Measurements from ENCODE around the gene IGSF9B.

IGSF9B gene

DNA sequence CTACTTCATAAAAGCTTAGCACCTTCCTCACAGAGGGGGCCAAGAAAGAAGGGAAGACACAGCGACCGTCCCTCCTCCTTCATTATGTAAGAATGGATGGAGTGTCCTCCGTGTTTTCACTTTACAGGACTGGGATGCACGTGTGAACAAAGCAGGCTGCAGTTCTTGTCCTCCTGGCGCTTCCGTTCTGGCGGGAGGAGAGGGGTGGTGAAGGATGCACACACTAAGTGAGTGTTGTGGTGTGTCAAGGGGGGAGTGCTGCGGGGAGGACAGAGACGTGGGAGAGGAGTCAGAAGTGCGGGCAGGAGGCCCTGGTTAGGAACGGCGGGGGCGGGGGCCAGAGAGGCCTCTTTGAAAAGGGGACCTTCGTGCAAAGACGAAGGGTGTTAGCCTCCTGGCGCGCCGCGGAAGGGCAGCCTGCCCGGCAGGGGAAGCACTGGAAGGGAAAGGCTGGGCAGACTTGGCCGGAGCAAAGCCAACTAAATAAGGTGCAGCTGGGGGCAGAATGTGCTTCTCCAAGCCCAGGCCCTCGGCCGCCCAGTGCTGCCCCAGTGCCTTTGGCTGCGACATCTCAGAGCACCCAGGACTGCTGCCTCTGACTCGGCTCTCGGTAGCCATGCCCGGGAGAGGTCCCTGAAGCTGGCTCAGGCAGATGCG, 27.0 kb upstream of the IGSF9B start:
- Histone ChIP-seq H3K36me3 (ENCODE audit: control insufficient read depth in 2 of 2, insufficient read depth in 2 of 2, low read length in 2 of 2) (no peaks in the 10 kb centered on the region), H3K27ac (ENCODE audit: low read length) (no peak overlapping the region), H3K9me3 (ENCODE audit: control insufficient read depth in 2 of 2, low read length in 2 of 2) (no peaks in the 10 kb centered on the region), H3K27me3 (ENCODE audit: control insufficient read depth in 1 of 2, insufficient read depth in 2 of 2, low read length in 2 of 2) (no peaks in the 10 kb centered on the region), H3K9ac (ENCODE audit: low read length in 2 of 2) (no peak overlapping the region), H3K4me1 (ENCODE audit: control insufficient read depth, insufficient read depth, low read length) (peaks cover 9% of the 10 kb centered on the region), H3K4me3 (ENCODE audit: low read length in 2 of 2) (no peak overlapping the region)

DNA sequence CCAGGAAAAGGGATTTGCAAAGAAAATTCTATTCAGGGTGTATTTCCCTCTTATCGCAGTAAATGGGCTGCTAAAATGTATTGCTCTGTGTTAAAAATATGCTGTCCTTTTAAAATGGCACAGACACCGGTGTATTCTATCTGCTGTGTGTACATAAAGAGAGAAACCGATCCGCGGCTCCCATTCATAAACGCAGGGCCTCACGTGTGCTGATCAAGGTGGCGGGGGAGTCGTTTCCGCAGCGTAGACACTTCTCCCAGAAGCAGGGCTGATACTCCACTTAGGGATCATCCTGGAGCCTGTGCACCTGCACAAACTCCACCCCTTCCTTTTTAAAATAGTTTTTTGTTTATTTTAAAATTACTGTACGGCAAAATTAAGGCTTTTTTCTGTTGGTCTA, 26.1 kb upstream of the IGSF9B start:
- Histone ChIP-seq H3K36me3 (ENCODE audit: control insufficient read depth in 2 of 2, insufficient read depth in 2 of 2, low read length in 2 of 2) (no peaks in the 10 kb centered on the region), H3K27ac (ENCODE audit: low read length) (no peak overlapping the region), H3K4me1 (ENCODE audit: control insufficient read depth, insufficient read depth, low read length) (peaks cover 9% of the 10 kb centered on the region), H3K4me3 (ENCODE audit: low read length in 2 of 2) (no peak overlapping the region), H3K9me3 (ENCODE audit: control insufficient read depth in 2 of 2, low read length in 2 of 2) (no peaks in the 10 kb centered on the region), H3K9ac (ENCODE audit: low read length in 2 of 2) (no peak overlapping the region), H3K27me3 (ENCODE audit: control insufficient read depth in 1 of 2, insufficient read depth in 2 of 2, low read length in 2 of 2) (no peaks in the 10 kb centered on the region)

GRCh38 chr11:133982151-133982550, 25.4 kb upstream of the IGSF9B start:
- Histone ChIP-seq H3K4me3 (ENCODE audit: low read length in 2 of 2) (no peak overlapping the region), H3K9me3 (ENCODE audit: control insufficient read depth in 2 of 2, low read length in 2 of 2) (no peaks in the 10 kb centered on the region), H3K9ac (ENCODE audit: low read length in 2 of 2) (no peak overlapping the region), H3K36me3 (ENCODE audit: control insufficient read depth in 2 of 2, insufficient read depth in 2 of 2, low read length in 2 of 2) (no peaks in the 10 kb centered on the region), H3K4me1 (ENCODE audit: control insufficient read depth, insufficient read depth, low read length) (peaks cover 9% of the 10 kb centered on the region), H3K27ac (ENCODE audit: low read length) (no peak overlapping the region), H3K27me3 (ENCODE audit: control insufficient read depth in 1 of 2, insufficient read depth in 2 of 2, low read length in 2 of 2) (peaks cover 0 to under 1% of the 10 kb centered on the region in 2 donors)

GRCh38 chr11:133981156-133981555, 24.4 kb upstream of the IGSF9B start:
- no peak overlapping the region for H3K27ac ChIP-seq (ENCODE audit: low read length)
- no peak overlapping the region for H3K4me3 ChIP-seq (ENCODE audit: low read length in 2 of 2)
- peaks cover 3 to 5% of the 10 kb centered on the region in 2 donors for H3K27me3 ChIP-seq (ENCODE audit: control insufficient read depth in 1 of 2, insufficient read depth in 2 of 2, low read length in 2 of 2)
- H3K36me3 ChIP-seq (ENCODE audit: control insufficient read depth in 2 of 2, insufficient read depth in 2 of 2, low read length in 2 of 2): no peaks in the 10 kb centered on the region
- no peaks in the 10 kb centered on the region for H3K9me3 ChIP-seq (ENCODE audit: control insufficient read depth in 2 of 2, low read length in 2 of 2)
- peaks cover 9% of the 10 kb centered on the region for H3K4me1 ChIP-seq (ENCODE audit: control insufficient read depth, insufficient read depth, low read length)
- H3K9ac ChIP-seq (ENCODE audit: low read length in 2 of 2): no peak overlapping the region

GRCh38 chr11:133980665-133981064, 23.9 kb upstream of the IGSF9B start:
- Histone ChIP-seq H3K4me3 (ENCODE audit: low read length in 2 of 2) (no peak overlapping the region), H3K27ac (ENCODE audit: low read length) (no peak overlapping the region)

GRCh38 chr11:133978794-133979193, 22.0 kb upstream of the IGSF9B start:
- Histone ChIP-seq H3K9ac (ENCODE audit: low read length in 2 of 2) (no peak overlapping the region), H3K36me3 (ENCODE audit: control insufficient read depth in 2 of 2, insufficient read depth in 2 of 2, low read length in 2 of 2) (no peaks in the 10 kb centered on the region), H3K27ac (ENCODE audit: low read length) (no peak overlapping the region), H3K9me3 (ENCODE audit: control insufficient read depth in 2 of 2, low read length in 2 of 2) (no peaks in the 10 kb centered on the region), H3K4me3 (ENCODE audit: low read length in 2 of 2) (no peak overlapping the region), H3K4me1 (ENCODE audit: control insufficient read depth, insufficient read depth, low read length) (peaks cover 9% of the 10 kb centered on the region), H3K27me3 (ENCODE audit: control insufficient read depth in 1 of 2, insufficient read depth in 2 of 2, low read length in 2 of 2) (peaks cover 7 to 11% of the 10 kb centered on the region in 2 donors)

More at GRCh38 chr11:133980665-133981064, 23.9 kb upstream of the IGSF9B start:
- Histone ChIP-seq H3K9me3 (ENCODE audit: control insufficient read depth in 2 of 2, low read length in 2 of 2) (no peaks in the 10 kb centered on the region), H3K36me3 (ENCODE audit: control insufficient read depth in 2 of 2, insufficient read depth in 2 of 2, low read length in 2 of 2) (no peaks in the 10 kb centered on the region), H3K9ac (ENCODE audit: low read length in 2 of 2) (no peak overlapping the region), H3K4me1 (ENCODE audit: control insufficient read depth, insufficient read depth, low read length) (peaks cover 9% of the 10 kb centered on the region), H3K27me3 (ENCODE audit: control insufficient read depth in 1 of 2, insufficient read depth in 2 of 2, low read length in 2 of 2) (peaks cover 4 to 5% of the 10 kb centered on the region in 2 donors)

GRCh38 chr11:133977067-133977677, 20.4 kb upstream of the IGSF9B start:
- H3K36me3 ChIP-seq (ENCODE audit: control insufficient read depth in 2 of 2, insufficient read depth in 2 of 2, low read length in 2 of 2): no peaks in the 10 kb centered on the region
- H3K9me3 ChIP-seq (ENCODE audit: control insufficient read depth in 2 of 2, low read length in 2 of 2): no peaks in the 10 kb centered on the region
- H3K4me1 ChIP-seq (ENCODE audit: control insufficient read depth, insufficient read depth, low read length): peaks cover 9% of the 10 kb centered on the region
- no peak overlapping the region for H3K4me3 ChIP-seq (ENCODE audit: low read length in 2 of 2)
- no peak overlapping the region for H3K9ac ChIP-seq (ENCODE audit: low read length in 2 of 2)
- no peak overlapping the region for H3K27ac ChIP-seq (ENCODE audit: low read length)
- peaks cover 7 to 11% of the 10 kb centered on the region in 2 donors for H3K27me3 ChIP-seq (ENCODE audit: control insufficient read depth in 1 of 2, insufficient read depth in 2 of 2, low read length in 2 of 2)

GRCh38 chr11:133975488-133975849, 18.7 kb upstream of the IGSF9B start:
- H3K36me3 ChIP-seq (ENCODE audit: control insufficient read depth in 2 of 2, insufficient read depth in 2 of 2, low read length in 2 of 2): no peaks in the 10 kb centered on the region
- H3K9me3 ChIP-seq (ENCODE audit: control insufficient read depth in 2 of 2, low read length in 2 of 2): no peaks in the 10 kb centered on the region
- no peak overlapping the region for H3K27ac ChIP-seq (ENCODE audit: low read length)

DNA sequence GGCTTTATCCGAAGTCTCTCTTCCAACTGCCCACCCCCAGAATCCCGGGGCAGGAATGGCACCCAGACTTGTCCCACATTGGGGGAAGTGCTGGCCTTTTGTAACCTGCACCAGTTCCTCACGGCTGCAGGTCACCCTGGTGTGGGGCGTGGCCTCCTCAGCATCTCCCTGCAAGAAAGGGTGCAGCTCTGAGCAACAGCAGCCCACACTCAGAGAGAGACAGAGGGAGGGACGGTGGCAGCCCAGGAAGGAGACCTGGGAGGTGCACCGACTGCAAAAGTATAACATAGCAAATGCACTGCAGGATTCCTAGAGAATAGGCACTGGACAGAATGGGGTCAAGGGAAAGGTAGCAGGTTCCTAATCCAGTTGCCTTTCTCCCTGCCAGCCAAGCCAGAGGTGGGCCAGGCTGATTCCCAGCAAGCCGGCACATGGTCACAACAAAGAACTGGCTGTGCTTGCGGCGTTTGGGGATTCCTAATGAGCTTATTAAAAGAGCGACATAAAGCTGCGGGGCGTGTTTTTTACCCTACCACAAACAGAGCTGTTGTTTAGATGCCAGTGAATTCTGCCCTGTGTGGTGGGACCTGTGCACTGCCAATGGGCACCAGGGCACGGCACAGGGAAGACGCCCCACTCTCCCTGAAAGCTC, 18.2 kb upstream of the IGSF9B start:
- no peak overlapping the region for H3K4me3 ChIP-seq (ENCODE audit: low read length in 2 of 2)
- H3K27ac ChIP-seq (ENCODE audit: low read length): no peak overlapping the region
- H3K9ac ChIP-seq (ENCODE audit: low read length in 2 of 2): no peak overlapping the region
- no peaks in the 10 kb centered on the region for H3K36me3 ChIP-seq (ENCODE audit: control insufficient read depth in 2 of 2, insufficient read depth in 2 of 2, low read length in 2 of 2)
- no peaks in the 10 kb centered on the region for H3K9me3 ChIP-seq (ENCODE audit: control insufficient read depth in 2 of 2, low read length in 2 of 2)
- no peaks in the 10 kb centered on the region for H3K4me1 ChIP-seq (ENCODE audit: control insufficient read depth, insufficient read depth, low read length)
- peaks cover 7 to 11% of the 10 kb centered on the region in 2 donors for H3K27me3 ChIP-seq (ENCODE audit: control insufficient read depth in 1 of 2, insufficient read depth in 2 of 2, low read length in 2 of 2)

More at GRCh38 chr11:133975488-133975849, 18.7 kb upstream of the IGSF9B start:
- no peaks in the 10 kb centered on the region for H3K4me1 ChIP-seq (ENCODE audit: control insufficient read depth, insufficient read depth, low read length)
- no peak overlapping the region for H3K4me3 ChIP-seq (ENCODE audit: low read length in 2 of 2)
- no peak overlapping the region for H3K9ac ChIP-seq (ENCODE audit: low read length in 2 of 2)
- H3K27me3 ChIP-seq (ENCODE audit: control insufficient read depth in 1 of 2, insufficient read depth in 2 of 2, low read length in 2 of 2): peaks cover 7 to 11% of the 10 kb centered on the region in 2 donors

DNA sequence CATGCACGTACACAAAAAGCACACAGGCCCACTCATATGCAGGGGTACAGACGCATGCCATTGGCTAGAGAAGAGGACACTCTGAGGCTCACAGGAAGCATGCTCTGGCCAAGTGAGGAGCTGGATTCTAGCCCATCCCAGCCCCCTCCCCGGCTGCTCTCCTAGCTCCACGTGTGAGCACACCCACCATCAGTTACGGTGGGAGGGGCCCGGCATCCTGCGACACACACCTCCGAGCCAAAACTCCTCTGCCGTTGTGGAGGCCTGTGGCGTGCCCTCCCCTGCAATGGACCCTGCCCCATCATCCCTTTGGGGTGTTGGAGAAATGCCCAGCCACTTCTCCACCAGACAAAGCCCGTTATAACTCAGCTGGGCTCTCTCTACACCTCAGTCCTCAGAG, 15.1 kb upstream of the IGSF9B start:
- Histone ChIP-seq H3K4me1 (ENCODE audit: control insufficient read depth, insufficient read depth, low read length) (peaks cover 4% of the 10 kb centered on the region), H3K27ac (ENCODE audit: low read length) (no peak overlapping the region), H3K9ac (ENCODE audit: low read length in 2 of 2) (no peak overlapping the region), H3K36me3 (ENCODE audit: control insufficient read depth in 2 of 2, insufficient read depth in 2 of 2, low read length in 2 of 2) (no peaks in the 10 kb centered on the region), H3K4me3 (ENCODE audit: low read length in 2 of 2) (no peak overlapping the region), H3K27me3 (ENCODE audit: control insufficient read depth in 1 of 2, insufficient read depth in 2 of 2, low read length in 2 of 2) (peaks cover 8 to 11% of the 10 kb centered on the region in 2 donors), H3K9me3 (ENCODE audit: control insufficient read depth in 2 of 2, low read length in 2 of 2) (no peaks in the 10 kb centered on the region)

- Histone ChIP-seq H3K4me1 (ENCODE audit: control insufficient read depth, insufficient read depth, low read length) (peaks cover 31% of the 10 kb centered on the region), H3K9me3 (ENCODE audit: control insufficient read depth in 2 of 2, low read length in 2 of 2) (no peaks in the 10 kb centered on the region), H3K4me3 (ENCODE audit: low read length in 2 of 2) (no peak overlapping the region), H3K9ac (ENCODE audit: low read length in 2 of 2) (no peak overlapping the region), H3K27me3 (ENCODE audit: control insufficient read depth in 1 of 2, insufficient read depth in 2 of 2, low read length in 2 of 2) (peaks cover 0 to 5% of the 10 kb centered on the region in 2 donors), H3K27ac (ENCODE audit: low read length) (no peak overlapping the region), H3K36me3 (ENCODE audit: control insufficient read depth in 2 of 2, insufficient read depth in 2 of 2, low read length in 2 of 2) (no peaks in the 10 kb centered on the region)
These were observed 12.3 kb upstream of the IGSF9B start for GRCh38 chr11:133969112-133969511.
